Activated CD8-positive, alpha-beta memory T cell treated with anti-CD3 and anti-CD28 coated beads, Interleukin-2, amount 50 U/mL, for 1 hour (primary cell): ENCODE results near the gene TRAPPC11.

Experiments
- DNase-seq: peaks from one replicate; pipeline ENCODE4 v3.0.0-alpha.2; 2020; ENCODE audit errors: extremely low read depth

Gene TRAPPC11

DNA sequence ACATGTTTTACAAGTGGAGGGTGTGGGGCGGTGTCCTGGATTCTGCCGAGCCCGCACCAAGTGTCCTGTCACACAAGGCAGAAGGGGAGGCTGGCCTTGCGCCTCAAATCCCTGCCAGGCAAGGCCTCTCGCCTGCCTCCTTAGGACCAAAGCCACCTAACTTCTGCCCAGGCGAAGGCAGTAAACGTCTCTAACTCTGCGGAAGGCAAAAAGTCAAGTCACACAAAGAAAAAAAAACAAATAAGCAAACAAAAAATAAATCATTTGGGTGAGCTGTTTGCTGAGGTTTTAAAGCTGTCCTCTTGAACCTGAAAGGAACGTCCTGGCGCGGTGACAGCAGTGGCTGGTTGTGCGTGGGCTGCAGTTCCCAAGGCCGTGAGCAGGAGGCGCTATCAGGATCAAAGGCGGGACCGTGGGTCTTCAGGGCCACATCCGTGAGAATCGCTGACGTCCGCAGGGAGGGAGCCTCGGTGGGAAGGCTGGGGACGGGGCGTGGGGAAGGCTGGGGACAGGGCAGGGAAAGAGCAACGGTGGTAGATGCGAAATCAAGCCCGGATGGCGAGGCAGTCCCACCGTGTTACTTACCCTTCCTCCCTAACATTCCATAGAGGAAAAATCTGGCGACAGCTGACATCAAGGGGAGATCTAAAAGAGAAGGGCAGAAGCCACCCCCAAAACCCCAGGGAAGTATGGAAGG, 99.1 kb downstream of the TRAPPC11 start:
- no peak for DNase-seq

DNA sequence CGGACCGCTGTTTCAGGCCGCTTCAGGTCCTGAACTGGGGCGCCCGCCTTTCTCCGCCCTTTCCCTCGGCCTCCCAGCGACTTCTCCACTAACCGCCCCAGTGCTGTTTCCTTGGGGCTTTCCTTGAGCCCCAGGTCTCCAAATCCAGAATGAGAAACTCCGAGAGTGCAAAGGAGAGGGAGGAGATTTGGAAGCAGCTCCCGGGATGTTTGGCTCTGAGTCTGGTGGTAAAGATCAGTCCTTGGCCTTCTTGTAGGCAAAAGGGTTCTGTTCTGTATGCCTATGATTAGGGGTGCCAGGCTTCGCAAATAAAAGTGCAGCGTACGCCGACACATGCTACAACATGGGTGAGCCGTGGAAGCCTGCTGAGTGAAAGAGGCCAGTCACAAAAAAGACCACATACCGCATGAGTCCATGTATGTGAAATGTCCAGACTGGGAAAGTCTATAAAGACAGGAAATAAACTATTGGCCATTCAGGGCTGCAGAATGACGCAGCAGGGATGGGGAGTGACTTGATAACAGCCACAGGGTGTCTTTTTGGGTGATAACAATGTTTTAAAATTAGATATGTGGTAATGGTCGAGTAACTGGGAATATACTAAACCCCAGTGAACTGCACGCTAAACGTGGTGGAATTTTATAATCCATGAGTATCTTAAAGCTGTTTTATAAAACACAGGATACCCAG, 99.8 kb downstream of the TRAPPC11 start:
- no peak for DNase-seq

- DNase-seq = no peak
Measured at GRCh38 chr4:183760326-183760725, 101.2 kb downstream of the TRAPPC11 start.
